ENCODE measurements around the gene IL17RD. TPM values are rescaled to one million over a fixed set of nuclear protein-coding genes. Genes with fewer than 3 reads are reported as not detected.

The IL17RD gene
- total RNA-seq, result under 1 TPM in 1 of 2 donors, not detected in 1; 0.28 TPM

DNA sequence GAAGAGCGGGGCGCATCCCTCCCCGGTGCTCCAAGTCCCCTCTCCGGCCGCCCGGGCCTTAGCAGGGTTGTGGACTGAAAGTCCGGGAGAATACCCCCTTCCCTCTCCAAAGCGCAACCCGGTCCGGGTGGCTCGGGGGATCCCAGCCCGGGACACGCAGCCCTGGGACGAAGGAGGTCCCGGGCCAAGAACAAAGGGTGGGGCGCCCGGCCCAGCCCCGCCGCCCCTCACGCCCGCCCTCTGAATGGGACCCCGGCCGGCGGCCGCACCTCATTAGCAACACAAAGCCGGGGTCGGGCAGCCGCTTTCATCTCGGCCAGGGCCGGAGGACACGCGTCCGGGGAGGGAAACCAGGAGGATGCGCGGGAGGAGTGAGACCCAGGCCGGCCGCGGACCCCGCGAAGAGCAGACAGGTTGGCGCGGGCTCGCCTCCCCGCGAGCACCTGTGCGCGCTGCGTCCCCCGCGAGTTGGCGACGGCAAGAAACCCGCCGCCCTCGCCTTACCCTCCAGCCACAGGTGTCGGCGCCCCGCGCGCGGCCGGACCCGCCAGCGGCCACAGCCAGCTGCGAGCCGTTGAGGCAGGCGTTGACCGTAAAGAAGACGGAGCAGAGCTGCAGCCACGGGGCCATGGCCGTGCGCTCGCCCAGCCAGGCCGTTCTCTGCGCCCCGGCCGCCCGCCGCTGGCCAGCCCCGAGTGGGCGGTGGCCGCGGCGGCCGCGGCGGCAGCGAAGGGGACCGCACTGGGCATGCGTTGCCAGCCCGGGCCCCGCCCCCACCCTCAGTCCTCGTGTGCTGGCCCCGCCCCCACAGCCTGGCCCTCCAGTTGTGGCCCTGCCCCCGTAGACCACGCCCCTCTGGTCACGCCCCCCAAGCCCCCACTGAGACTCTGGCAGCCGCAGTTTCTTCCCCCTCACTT, at the start of gene IL17RD:
TSS of gene IL17RD (minus strand) at position 697 of the 917 bp plus-strand sequence. CDS start at position 630, 67 bp downstream.
- DNase-seq (ENCODE audit: low spot score) (peak; percentile 76), ATAC-seq (peak; percentile 91 to 94)
- no peaks in the 10 kb centered on the region for H3K9me3 Mint-ChIP-seq
- H3K27ac Mint-ChIP-seq, result no peak within 1 kb of the TSS
- H3K27me3 Mint-ChIP-seq, result peaks cover 60 to 67% of the 10 kb centered on the region in 2 donors
- peak within 1 kb of the TSS; percentile 77 for H3K4me3 Mint-ChIP-seq
- H3K4me1 Mint-ChIP-seq (ENCODE audit: low read depth in 2 of 2), result peaks cover 5 to 18% of the 10 kb centered on the region in 2 donors
- no peaks in the 10 kb centered on the region for H3K36me3 Mint-ChIP-seq

DNA sequence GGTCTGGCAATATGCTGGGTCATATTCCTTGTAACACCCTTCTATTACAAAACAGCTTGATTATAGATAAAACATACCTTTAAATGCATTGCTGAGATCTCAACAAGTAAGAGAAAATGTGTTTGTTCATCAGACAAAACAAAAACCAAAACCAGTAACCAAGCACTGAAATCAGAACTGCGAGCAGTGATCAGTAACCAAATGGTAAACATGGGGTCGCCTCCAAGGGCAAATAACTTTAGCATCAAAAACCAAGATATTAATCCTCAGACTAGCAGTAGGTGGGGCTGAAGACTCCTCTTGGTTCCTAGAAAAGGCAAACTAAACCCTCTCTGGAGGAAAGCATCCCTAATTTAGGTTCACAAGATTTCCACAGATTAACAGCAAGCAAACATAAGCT, 41.3 kb upstream of the IL17RD start:
- ATAC-seq (no peak), DNase-seq (ENCODE audit: low spot score) (no peak)
- Mint-ChIP-seq H3K27ac (no peak overlapping the region), H3K27me3 (no peaks in the 10 kb centered on the region), H3K4me1 (ENCODE audit: low read depth in 2 of 2) (no peaks in the 10 kb centered on the region), H3K4me3 (no peak overlapping the region), H3K36me3 (no peaks in the 10 kb centered on the region), H3K9me3 (no peaks in the 10 kb centered on the region)

DNA sequence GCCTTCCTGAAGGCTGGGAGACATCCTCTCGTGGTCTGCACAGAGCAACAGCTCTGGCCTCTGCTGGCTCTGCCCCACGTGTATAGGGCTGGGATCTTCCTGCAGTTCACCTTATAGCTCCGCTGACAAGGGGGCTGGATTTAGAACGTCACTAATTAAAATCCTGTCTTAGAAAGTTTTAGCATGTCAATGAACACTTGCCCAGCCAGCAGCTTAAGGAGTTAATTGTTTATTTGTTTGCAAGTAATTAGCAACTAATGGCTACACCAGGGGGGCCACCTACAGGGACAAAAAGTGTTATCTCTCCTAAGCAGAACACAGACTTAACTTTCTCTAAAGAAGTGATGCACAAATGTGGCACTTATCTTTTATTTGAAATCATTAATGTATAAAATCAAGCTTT, 34.7 kb upstream of the IL17RD start, which contains the start of gene HESX1:
TSS of gene HESX1 (minus strand) at position 84 of the 403 bp plus-strand sequence. CDS start at position 24, 60 bp downstream.
- Mint-ChIP-seq H3K27ac (no peak within 1 kb of the TSS), H3K4me1 (ENCODE audit: low read depth in 2 of 2) (peaks cover 0 to 3% of the 10 kb centered on the region in 2 donors), H3K4me3 (no peak within 1 kb of the TSS), H3K36me3 (no peaks in the 10 kb centered on the region), H3K9me3 (no peaks in the 10 kb centered on the region), H3K27me3 (peaks cover 4 to 7% of the 10 kb centered on the region in 2 donors)
- DNase-seq (ENCODE audit: low spot score), result no peak
- ATAC-seq, result no peak

DNA sequence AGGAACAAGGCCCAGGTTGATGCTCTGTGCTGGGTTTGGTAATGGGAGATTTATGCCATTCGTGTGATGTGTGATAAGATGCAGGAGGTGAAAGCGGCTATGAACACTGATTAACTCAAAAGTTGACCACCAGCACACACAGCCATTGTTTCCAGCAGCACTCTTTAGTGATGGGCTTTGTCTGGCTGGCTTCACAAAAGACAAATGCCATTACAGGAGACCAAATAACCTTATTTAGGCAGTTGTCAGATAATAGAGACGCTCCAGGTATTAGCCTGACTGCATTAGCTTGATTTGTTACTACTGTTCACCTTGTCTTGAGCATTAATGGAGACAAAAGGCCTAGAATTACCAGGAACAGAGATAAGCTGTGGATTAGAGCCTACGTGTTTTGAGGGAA, 29.5 kb upstream of the IL17RD start:
- H3K27ac Mint-ChIP-seq, result no peak overlapping the region
- DNase-seq (ENCODE audit: low spot score), result no peak
- no peaks in the 10 kb centered on the region for H3K36me3 Mint-ChIP-seq
- H3K4me3 Mint-ChIP-seq, result no peak overlapping the region
- H3K27me3 Mint-ChIP-seq, result peaks cover 12 to 22% of the 10 kb centered on the region in 2 donors
- H3K4me1 Mint-ChIP-seq (ENCODE audit: low read depth in 2 of 2), result peaks cover 0 to 3% of the 10 kb centered on the region in 2 donors
- no peaks in the 10 kb centered on the region for H3K9me3 Mint-ChIP-seq
- no peak for ATAC-seq

DNA sequence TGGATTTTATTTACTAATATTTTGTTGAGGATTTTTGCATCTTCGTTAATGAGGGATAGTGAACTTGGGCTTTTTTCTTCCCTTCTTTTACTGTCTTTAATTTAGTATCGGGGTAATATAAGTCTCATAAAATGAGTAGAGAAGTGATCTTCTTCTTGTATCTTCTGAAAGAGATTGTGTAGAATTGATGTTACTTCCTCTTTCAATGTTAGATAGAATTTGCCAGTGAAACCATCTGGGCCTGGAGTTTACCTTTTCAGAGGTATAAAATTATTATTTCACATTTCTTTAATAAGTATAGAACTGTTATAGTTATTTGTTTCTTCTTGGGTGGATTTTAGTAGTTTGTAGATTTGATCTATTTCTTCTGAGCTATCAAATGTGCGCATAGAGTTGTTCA, 26.9 kb upstream of the IL17RD start:
- Mint-ChIP-seq H3K27ac (no peak overlapping the region), H3K9me3 (no peaks in the 10 kb centered on the region), H3K27me3 (peaks cover 14 to 21% of the 10 kb centered on the region in 2 donors), H3K36me3 (no peaks in the 10 kb centered on the region), H3K4me3 (no peak overlapping the region), H3K4me1 (ENCODE audit: low read depth in 2 of 2) (peaks cover 0 to 3% of the 10 kb centered on the region in 2 donors)
- no peak for DNase-seq (ENCODE audit: low spot score)
- ATAC-seq, result no peak

DNA sequence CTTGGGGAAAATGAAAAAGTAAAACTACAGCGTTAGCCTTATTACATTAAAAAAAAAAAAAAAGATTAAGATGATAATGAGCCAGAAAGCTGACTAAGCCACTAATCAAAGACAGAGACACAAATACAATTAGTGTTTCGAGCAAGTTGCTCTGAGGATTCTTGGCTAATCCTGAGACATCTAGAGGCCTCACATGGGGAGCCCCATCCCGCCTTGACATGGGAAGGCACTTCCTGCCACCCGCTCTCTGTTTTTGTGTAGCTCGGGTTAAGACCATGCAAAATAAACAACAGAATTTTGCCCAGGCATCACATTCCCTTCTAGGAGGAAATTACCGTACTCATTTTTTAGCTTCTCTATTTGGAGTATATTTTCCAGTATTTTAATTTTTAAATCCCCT, 19.4 kb upstream of the IL17RD start:
- DNase-seq (ENCODE audit: low spot score) (no peak), ATAC-seq (no peak)
- H3K27me3 Mint-ChIP-seq, result peaks cover 8 to 19% of the 10 kb centered on the region in 2 donors
- H3K36me3 Mint-ChIP-seq, result no peaks in the 10 kb centered on the region
- H3K4me1 Mint-ChIP-seq (ENCODE audit: low read depth in 2 of 2), result no peaks in the 10 kb centered on the region
- H3K27ac Mint-ChIP-seq, result no peak overlapping the region
- no peaks in the 10 kb centered on the region for H3K9me3 Mint-ChIP-seq
- no peak overlapping the region for H3K4me3 Mint-ChIP-seq

DNA sequence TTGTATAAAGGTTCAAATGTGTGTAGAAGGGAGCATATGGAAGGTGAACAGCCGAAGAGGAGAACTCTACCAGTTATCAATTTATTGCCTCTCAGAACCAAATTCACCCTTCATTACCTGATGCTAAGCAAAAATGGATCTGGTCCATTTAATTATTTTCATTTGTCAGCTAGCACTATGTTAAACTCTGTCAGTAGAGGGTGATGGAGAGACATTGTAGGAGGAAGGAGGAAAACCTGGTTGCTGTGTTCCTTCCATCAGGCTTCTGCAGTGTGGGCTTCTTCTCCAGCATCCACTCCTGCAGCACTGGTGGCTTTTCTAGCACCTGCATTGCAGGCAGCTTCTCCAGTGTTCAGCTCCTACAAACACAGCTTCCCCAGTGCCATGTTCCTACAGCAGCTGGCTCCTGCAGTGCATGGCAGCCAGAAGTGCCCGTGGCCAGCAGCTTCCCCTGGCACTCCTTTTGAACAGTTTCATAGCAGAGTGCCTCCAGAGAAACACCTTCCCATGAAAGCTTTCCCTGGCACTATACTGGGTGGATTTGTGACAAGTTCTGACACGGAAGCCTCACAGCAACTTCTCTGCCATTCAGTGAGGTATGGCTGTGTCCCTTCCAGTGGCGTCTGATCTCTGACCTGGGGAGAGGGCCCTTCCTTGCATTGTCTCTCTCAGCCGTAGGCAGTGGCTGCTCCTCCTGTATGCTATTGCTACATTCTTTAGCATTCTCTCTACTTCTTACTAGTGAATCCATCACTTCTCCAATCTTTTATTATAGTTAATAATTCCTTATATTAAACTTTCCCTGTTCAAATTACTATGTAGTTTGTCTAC, 14.6 kb upstream of the IL17RD start:
- DNase-seq (ENCODE audit: low spot score) (no peak), ATAC-seq (no peak)
- Mint-ChIP-seq H3K27ac (no peak overlapping the region), H3K27me3 (peaks cover 5% of the 10 kb centered on the region in 2 donors), H3K4me3 (no peak overlapping the region), H3K4me1 (ENCODE audit: low read depth in 2 of 2) (no peaks in the 10 kb centered on the region), H3K36me3 (no peaks in the 10 kb centered on the region), H3K9me3 (no peaks in the 10 kb centered on the region)

DNA sequence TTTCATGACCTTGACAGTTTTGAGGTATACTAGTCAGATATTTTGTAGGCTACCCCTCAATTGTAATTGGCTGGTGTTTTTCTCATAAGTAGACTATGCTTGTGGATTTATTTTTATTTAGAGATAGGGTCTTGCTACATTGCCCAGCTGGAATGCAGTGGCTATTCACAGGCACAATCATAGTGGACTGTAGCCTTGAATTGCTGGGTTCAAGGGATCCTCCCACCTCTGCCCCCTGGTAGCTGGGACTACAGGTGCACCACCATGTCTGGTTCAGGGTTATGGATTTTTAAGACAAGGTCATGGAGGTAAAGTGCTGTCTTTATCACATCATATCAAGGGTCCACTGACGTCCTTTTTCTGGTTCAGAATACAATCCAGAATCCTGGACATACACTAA, 10.9 kb upstream of the IL17RD start:
- H3K27ac Mint-ChIP-seq, result no peak overlapping the region

DNA sequence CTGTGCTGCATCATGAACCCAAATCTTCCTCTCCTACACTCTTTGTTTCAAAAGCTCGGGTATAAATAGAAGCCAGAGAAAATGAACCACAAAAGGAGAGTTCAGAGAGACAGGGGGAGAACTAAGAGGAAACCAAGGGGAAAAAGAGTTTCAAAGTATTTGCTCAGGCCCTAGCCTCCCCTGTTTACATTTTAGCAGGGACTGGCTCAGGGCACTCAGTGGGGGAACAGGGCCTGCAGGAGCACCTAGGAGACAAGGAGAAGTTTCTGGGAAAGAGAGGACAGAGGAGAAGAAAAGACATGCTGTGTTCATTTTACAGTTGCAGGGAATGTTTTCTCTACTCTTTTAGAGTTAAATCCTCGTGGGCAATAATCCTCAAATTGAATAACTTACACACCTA, 8.5 kb upstream of the IL17RD start:
- Mint-ChIP-seq H3K9me3 (no peaks in the 10 kb centered on the region), H3K27me3 (peaks cover 17 to 30% of the 10 kb centered on the region in 2 donors), H3K4me1 (ENCODE audit: low read depth in 2 of 2) (peaks cover 0 to 3% of the 10 kb centered on the region in 2 donors), H3K36me3 (no peaks in the 10 kb centered on the region), H3K4me3 (no peak overlapping the region), H3K27ac (no peak overlapping the region)
- ATAC-seq (no peak), DNase-seq (ENCODE audit: low spot score) (no peak)

More for the DNA sequence above, 10.9 kb upstream of the IL17RD start:
- H3K4me3 Mint-ChIP-seq, result no peak overlapping the region
- no peak for ATAC-seq
- no peaks in the 10 kb centered on the region for H3K9me3 Mint-ChIP-seq
- no peak for DNase-seq (ENCODE audit: low spot score)
- peaks cover 8 to 15% of the 10 kb centered on the region in 2 donors for H3K27me3 Mint-ChIP-seq
- no peaks in the 10 kb centered on the region for H3K36me3 Mint-ChIP-seq
- H3K4me1 Mint-ChIP-seq (ENCODE audit: low read depth in 2 of 2), result no peaks in the 10 kb centered on the region

DNA sequence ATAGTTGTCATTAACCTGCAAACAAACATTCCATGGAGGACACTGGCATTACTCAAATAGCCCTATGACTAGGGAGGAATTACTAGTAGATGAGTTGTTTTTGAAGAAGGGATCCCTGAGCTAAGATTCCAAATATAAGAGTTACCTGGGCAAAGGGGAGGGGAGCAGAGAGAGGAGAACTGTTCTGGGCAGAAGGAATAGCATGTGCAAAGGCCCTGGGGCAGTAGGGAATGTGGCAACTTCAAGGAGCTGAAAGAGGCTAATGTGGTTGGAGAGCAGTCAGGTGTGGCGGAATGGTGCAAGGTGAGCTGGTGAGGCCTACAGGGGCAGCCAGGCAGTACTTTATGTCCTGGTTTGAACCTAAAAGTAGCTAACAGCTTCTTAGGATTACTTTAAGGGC, 5.8 kb upstream of the IL17RD start:
- H3K9me3 Mint-ChIP-seq, result no peaks in the 10 kb centered on the region
- no peak overlapping the region for H3K4me3 Mint-ChIP-seq
- peaks cover 33 to 56% of the 10 kb centered on the region in 2 donors for H3K27me3 Mint-ChIP-seq
- DNase-seq (ENCODE audit: low spot score) (no peak), ATAC-seq (no peak)
- no peaks in the 10 kb centered on the region for H3K36me3 Mint-ChIP-seq
- H3K27ac Mint-ChIP-seq, result no peak overlapping the region
- peaks cover 0 to 3% of the 10 kb centered on the region in 2 donors for H3K4me1 Mint-ChIP-seq (ENCODE audit: low read depth in 2 of 2)

DNA sequence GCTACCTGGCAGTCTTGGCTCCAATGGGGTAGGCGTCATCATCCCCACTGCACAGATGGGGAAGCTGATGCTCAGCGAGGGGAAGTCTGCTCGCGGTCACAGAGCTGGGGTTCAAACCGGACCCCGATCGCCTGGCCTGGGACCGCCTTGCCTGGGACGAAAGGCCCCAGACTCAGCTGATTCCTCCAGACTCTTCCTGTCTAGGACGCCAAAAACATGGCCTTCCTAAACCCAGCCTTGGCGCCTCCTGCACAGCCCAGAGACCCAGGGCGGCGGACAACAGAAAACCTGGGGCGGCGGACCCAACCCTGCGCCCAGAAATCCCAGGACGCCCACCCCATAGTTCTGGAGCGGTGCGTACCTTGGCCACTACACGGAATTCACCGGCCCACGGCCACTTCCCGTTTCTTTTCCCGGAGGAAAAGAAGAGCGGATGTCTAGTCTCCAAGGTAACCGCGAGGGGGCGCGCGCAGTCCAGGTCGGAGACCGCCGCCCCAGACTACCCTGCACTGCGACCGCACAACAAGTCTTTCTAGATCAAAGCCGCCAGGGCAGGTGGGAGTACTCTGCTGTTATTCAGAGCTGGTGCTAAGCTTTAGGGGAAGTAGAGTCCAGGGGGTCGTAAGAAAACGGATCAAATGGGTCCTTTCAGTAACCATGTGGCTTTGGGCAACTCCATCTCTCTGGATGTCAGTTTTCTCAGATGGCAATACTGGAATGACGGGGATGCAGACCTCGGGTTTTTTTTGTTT, 4.9 kb upstream of the IL17RD start:
- H3K9me3 Mint-ChIP-seq, result no peaks in the 10 kb centered on the region
- DNase-seq (ENCODE audit: low spot score) (peak; percentile 73), ATAC-seq (peak; percentile 64 to 78)
- H3K27ac Mint-ChIP-seq, result no peak overlapping the region
- H3K4me1 Mint-ChIP-seq (ENCODE audit: low read depth in 2 of 2), result peaks cover 0 to 9% of the 10 kb centered on the region in 2 donors
- peaks cover 40 to 59% of the 10 kb centered on the region in 2 donors for H3K27me3 Mint-ChIP-seq
- peak overlapping the region; percentile 58 for H3K4me3 Mint-ChIP-seq
- no peaks in the 10 kb centered on the region for H3K36me3 Mint-ChIP-seq

DNA sequence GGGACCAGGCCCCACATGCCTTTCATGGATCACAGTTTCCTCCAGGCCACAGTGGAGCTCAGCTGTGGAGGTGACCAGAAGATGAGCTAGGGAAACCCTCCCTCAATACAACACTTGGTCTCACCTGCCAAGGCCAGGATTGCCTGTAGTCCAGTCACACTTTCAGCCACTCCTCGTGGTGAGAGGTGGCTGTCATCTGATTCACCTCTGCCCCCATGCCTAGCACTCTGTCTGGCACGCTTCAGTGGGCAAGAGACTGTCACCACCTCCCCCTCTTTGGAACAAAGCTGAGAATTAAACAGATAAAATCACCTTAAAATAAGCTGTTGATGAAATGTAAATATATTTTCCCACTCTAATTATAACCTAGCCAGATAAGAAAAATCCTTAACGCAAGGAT, 4.0 kb upstream of the IL17RD start:
- Mint-ChIP-seq H3K9me3 (no peaks in the 10 kb centered on the region), H3K4me1 (ENCODE audit: low read depth in 2 of 2) (peaks cover 4 to 13% of the 10 kb centered on the region in 2 donors), H3K27me3 (peaks cover 43 to 54% of the 10 kb centered on the region in 2 donors), H3K36me3 (no peaks in the 10 kb centered on the region), H3K27ac (no peak overlapping the region), H3K4me3 (no peak overlapping the region)
- no peak for DNase-seq (ENCODE audit: low spot score)
- no peak for ATAC-seq

DNA sequence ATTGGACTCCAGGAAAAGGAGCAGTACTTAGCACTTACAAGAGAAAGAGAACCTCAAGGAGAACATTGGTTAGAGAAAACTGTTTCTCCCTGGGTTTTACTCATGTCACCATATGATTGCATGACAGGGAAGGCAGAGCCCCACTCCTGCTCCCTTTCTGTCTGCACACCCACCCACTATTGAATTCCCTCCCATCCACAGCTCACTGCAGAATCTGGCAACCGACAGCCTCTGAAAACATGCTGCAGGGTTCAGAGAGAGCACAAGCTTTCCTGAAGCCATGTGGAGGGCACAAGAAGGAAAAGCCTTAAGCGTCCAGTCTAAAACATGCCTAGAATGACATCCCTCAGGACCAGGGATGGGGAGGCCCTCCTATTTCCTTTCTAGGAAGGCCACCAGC, 3.0 kb upstream of the IL17RD start:
- Mint-ChIP-seq H3K4me1 (ENCODE audit: low read depth in 2 of 2) (peaks cover 5 to 15% of the 10 kb centered on the region in 2 donors), H3K36me3 (no peaks in the 10 kb centered on the region), H3K27me3 (peaks cover 45 to 55% of the 10 kb centered on the region in 2 donors), H3K27ac (no peak overlapping the region), H3K9me3 (no peaks in the 10 kb centered on the region), H3K4me3 (no peak overlapping the region)
- DNase-seq (ENCODE audit: low spot score), result no peak
- no peak for ATAC-seq
